Liver (tissue), 9 donors: ENCODE measurements around the gene ACSS2. TPM values are rescaled to one million over a fixed set of nuclear protein-coding genes. Genes with fewer than 3 reads are reported as not detected.

ENCODE experiments used
- DNase-seq: peaks from one replicate; pipeline ENCODE4 v3.0.0-alpha.2; 2017; ENCODE audit warnings: low spot score
- H3K27ac ChIP-seq, 2 donors: one replicate each; pipeline ENCODE4 v1.7.0; 2013; ENCODE audit warnings: inconsistent platforms in 2 of 2, low read length in 2 of 2, control low read depth in 1 of 2, low read depth in 1 of 2, mild to moderate bottlenecking in 1 of 2
- H3K27me3 ChIP-seq, 4 donors: one replicate each; pipeline versions ENCODE4 v1.6.1 to v1.7.0; 2013; ENCODE audit warnings: low read length in 3 of 4, inconsistent platforms in 1 of 4, mild to moderate bottlenecking in 1 of 4, moderate library complexity in 1 of 4; ENCODE audit not compliant: control insufficient read depth in 4 of 4, insufficient read depth in 4 of 4
- H3K36me3 ChIP-seq, 4 donors: one replicate each; pipeline versions ENCODE4 v1.6.1 to v1.7.0; 2013; ENCODE audit warnings: low read length in 3 of 4, mild to moderate bottlenecking in 3 of 4, low read depth in 1 of 4, moderate library complexity in 1 of 4; ENCODE audit not compliant: control insufficient read depth in 4 of 4, insufficient read depth in 3 of 4
- H3K4me1 ChIP-seq, 4 donors: one replicate each; pipeline versions ENCODE4 v1.6.1 to v1.7.0; 2013; ENCODE audit warnings: low read length in 3 of 4, mild to moderate bottlenecking in 3 of 4, moderate library complexity in 1 of 4; ENCODE audit not compliant: control insufficient read depth in 4 of 4, insufficient read depth in 4 of 4
- H3K4me3 ChIP-seq, 3 donors: one replicate each; pipeline versions ENCODE4 v1.6.1 to v1.7.0; 2013; ENCODE audit warnings: low read length in 3 of 3, control low read depth in 1 of 3, low read depth in 1 of 3, mild to moderate bottlenecking in 1 of 3
- H3K9ac ChIP-seq, 2 donors: one replicate each; pipeline ENCODE4 v1.7.0; 2013; ENCODE audit warnings: low read length in 2 of 2, mild to moderate bottlenecking in 2 of 2, moderate library complexity in 2 of 2, control low read depth in 1 of 2, low read depth in 1 of 2
- H3K9me3 ChIP-seq, 4 donors: one replicate each; pipeline versions ENCODE4 v1.6.1 to v1.7.0; 2013; ENCODE audit warnings: low read length in 3 of 4; ENCODE audit not compliant: control insufficient read depth in 4 of 4
- ATF3 ChIP-seq: IDR thresholded peaks from 2 replicates; pipeline ENCODE4 v1.6.1; 2016; ENCODE audit warnings: antibody characterized with exemption
- CTCF ChIP-seq: fragments of 150-350 bp; IDR thresholded peaks from 2 replicates; pipeline ENCODE4 v1.5.1; 2017; ENCODE audit warnings: improper control_type of control experiment, low read depth, low read length; ENCODE audit not compliant: missing input control
- EGR1 ChIP-seq, 2 donors: IDR thresholded peaks; 2 replicates each; pipeline ENCODE4 v1.6.1; 2016 to 2018; ENCODE audit warnings: antibody characterized with exemption in 2 of 2, low read depth in 2 of 2
- FOXA1 ChIP-seq: IDR thresholded peaks from 2 replicates; pipeline ENCODE4 v1.6.1; 2016; ENCODE audit warnings: antibody characterized with exemption
- FOXA2 ChIP-seq: IDR thresholded peaks from 2 replicates; pipeline ENCODE4 v1.6.1; 2016; ENCODE audit warnings: antibody characterized with exemption
- GABPA ChIP-seq, 2 donors: IDR thresholded peaks in 1 of 2; conservative IDR thresholded peaks in 1 of 2; 2 replicates each; pipeline ENCODE4 v1.6.1; 2016; ENCODE audit warnings: antibody characterized with exemption in 2 of 2, mild to moderate bottlenecking in 1 of 2, moderate library complexity in 1 of 2
- HNF4A ChIP-seq, 2 donors: conservative IDR thresholded peaks; 2 replicates each; pipeline ENCODE4 v1.6.1; 2016; ENCODE audit warnings: antibody characterized with exemption in 2 of 2, mild to moderate bottlenecking in 2 of 2
- HNF4G ChIP-seq: IDR thresholded peaks from 2 replicates; pipeline ENCODE4 v1.6.1; 2016; ENCODE audit warnings: antibody characterized with exemption
- JUND ChIP-seq, 2 donors: IDR thresholded peaks; 2 replicates each; pipeline ENCODE4 v1.6.1; 2016; ENCODE audit warnings: antibody characterized with exemption in 2 of 2
- MAX ChIP-seq: IDR thresholded peaks from 2 replicates; pipeline ENCODE4 v1.6.1; 2016; ENCODE audit warnings: antibody characterized with exemption
- NR2F2 ChIP-seq: IDR thresholded peaks from 2 replicates; pipeline ENCODE4 v1.6.1; 2016; ENCODE audit warnings: antibody characterized with exemption
- RAD21 ChIP-seq, 2 donors: IDR thresholded peaks; 2 replicates each; pipeline ENCODE4 v1.6.1; 2016; ENCODE audit warnings: antibody characterized with exemption in 2 of 2, mild to moderate bottlenecking in 2 of 2
- REST ChIP-seq: IDR thresholded peaks from 2 replicates; pipeline ENCODE4 v1.6.1; 2016; ENCODE audit warnings: antibody characterized with exemption, mild to moderate bottlenecking
- RXRA ChIP-seq, 2 donors: IDR thresholded peaks; 2 replicates each; pipeline ENCODE4 v1.6.1; 2017 to 2018; ENCODE audit warnings: antibody characterized with exemption in 2 of 2, mild to moderate bottlenecking in 1 of 2
- SP1 ChIP-seq: IDR thresholded peaks from 2 replicates; pipeline ENCODE4 v1.6.1; 2018; ENCODE audit warnings: antibody characterized with exemption, mild to moderate bottlenecking
- TAF1 ChIP-seq: conservative IDR thresholded peaks from 2 replicates; pipeline ENCODE4 v1.6.1; 2016; ENCODE audit warnings: antibody characterized with exemption, mild to moderate bottlenecking
- YY1 ChIP-seq: IDR thresholded peaks from 2 replicates; pipeline ENCODE4 v1.6.1; 2016; ENCODE audit warnings: antibody characterized with exemption, mild to moderate bottlenecking
- ZBTB33 ChIP-seq: IDR thresholded peaks from 2 replicates; pipeline ENCODE4 v1.6.1; 2016; ENCODE audit warnings: antibody characterized with exemption
- polyA plus RNA-seq, 2 donors: library from polyadenylated mRNA; stranded (reverse) in 1 of 2; unstranded in 1 of 2; fragments of 200-250 nt in 1 of 2; fragments of >200 nt in 1 of 2; fragmentation: Nextera tagmentation in 1 of 2; extraction: Ambion mirVana in 1 of 2; gene quantifications; one replicate each; pipeline versions ENCODE4 v1.2.1 to v1.2.3, GENCODE V29; 2013 to 2015
- total RNA-seq, 2 donors: library from RNA; depleted of rRNA; stranded (reverse); fragments of >200 nt; gene quantifications; one replicate each; pipeline ENCODE4 v1.2.3, GENCODE V29; 2014
- donor health status: healthy.
- donor health status: healthy.
- donor health status: healthy.
- donor health status: healthy.
- donor health status: healthy.

ACSS2 gene
- total and polyA plus RNA-seq, 4 donors: 29.8 to 260 (median 80.0) TPM

GRCh38 chr20:34947336-34947735 lies 70.9 kb downstream of the ACSS2 start:
- DNase-seq: no peak

More at GRCh38 chr20:34947336-34947735, 70.9 kb downstream of the ACSS2 start:
- no peak overlapping the region for H3K27ac ChIP-seq
- H3K9ac ChIP-seq: no peak overlapping the region
- H3K27me3 ChIP-seq: no peaks in the 10 kb centered on the region
- H3K4me1 ChIP-seq: peaks cover 0 to 14% (median 7%) of the 10 kb centered on the region in 4 donors
- H3K9me3 ChIP-seq: no peaks in the 10 kb centered on the region
- no peak overlapping the region for H3K4me3 ChIP-seq
- TF ChIP-seq MAX: no peak
- no peak for TF ChIP-seq GABPA (IDR thresholded peaks at IDR 0.05 in 1 of 2, conservative IDR thresholded peaks at IDR 0.05 in 1 of 2)
- no peak for TF ChIP-seq FOXA2
- TF ChIP-seq YY1: no peak
- TF ChIP-seq RAD21 (IDR thresholded peaks at IDR 0.05): no peak
- TF ChIP-seq TAF1: no peak
- no peak for TF ChIP-seq CTCF
- no peak for TF ChIP-seq NR2F2
- TF ChIP-seq EGR1 (IDR thresholded peaks at IDR 0.05; ENCODE audit: low read depth in 2 of 2): no peak
- no peak for TF ChIP-seq REST
- TF ChIP-seq ZBTB33: no peak
- no peak for TF ChIP-seq JUND (IDR thresholded peaks at IDR 0.05)
- TF ChIP-seq FOXA1: no peak
- TF ChIP-seq ATF3: no peak
- no peak for TF ChIP-seq SP1
- TF ChIP-seq HNF4G: no peak
- no peak for TF ChIP-seq RXRA (IDR thresholded peaks at IDR 0.05)
- no peak for TF ChIP-seq HNF4A (conservative IDR thresholded peaks at IDR 0.05)
- H3K36me3 ChIP-seq: peaks cover 4 to 28% (median 9%) of the 10 kb centered on the region in 4 donors
